ENCODE measurements around the gene JMJD7.
A peak's percentile ranks its signal among the peaks of the same experiment; 100 is the strongest.

Gene JMJD7

DNA sequence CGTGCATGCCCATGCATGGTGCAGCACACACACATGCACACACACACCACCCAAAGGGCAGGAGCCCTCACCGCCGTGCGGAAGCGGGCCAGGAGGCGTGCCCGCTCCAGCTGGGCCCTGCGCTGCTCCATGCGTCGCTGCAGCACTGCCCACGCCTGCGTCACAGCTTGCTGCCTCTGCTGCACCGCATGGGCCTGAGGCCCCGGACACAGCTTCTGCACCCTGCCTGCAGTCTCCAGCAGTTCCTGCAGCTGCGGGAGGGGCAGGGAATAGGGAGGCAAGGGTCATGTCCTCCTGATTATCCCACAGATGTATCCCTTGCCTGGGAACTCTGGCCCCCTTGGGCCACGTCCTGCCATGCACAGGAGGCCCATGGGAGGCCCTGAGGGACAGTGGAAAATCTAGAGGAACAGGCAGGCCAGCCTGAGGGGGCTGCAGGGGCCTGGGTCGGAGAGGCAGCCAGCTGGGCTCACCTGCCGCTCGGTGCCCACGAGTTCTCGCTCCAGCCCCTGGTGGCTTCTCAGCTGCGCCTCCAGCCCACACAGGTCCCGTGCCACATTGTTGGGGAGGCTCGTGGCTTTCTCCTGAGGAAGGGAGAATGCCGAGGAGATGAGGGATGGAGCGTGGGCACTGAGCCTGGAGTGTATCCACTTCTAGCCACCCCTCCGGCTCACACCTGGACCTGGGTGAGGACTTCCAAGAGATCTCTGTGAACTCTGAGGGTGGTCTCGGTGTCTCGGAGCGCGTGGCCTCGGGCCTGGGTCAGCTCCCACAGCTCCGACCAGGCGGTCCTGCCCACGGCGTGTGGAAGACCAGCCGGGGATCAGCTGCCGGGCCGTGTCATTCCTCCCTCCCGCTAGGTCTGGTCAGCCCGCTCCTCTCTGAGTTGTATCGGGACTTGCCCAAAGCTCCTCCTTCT, 42.1 kb downstream of the JMJD7 start:
- DNase-seq = no peak

DNA sequence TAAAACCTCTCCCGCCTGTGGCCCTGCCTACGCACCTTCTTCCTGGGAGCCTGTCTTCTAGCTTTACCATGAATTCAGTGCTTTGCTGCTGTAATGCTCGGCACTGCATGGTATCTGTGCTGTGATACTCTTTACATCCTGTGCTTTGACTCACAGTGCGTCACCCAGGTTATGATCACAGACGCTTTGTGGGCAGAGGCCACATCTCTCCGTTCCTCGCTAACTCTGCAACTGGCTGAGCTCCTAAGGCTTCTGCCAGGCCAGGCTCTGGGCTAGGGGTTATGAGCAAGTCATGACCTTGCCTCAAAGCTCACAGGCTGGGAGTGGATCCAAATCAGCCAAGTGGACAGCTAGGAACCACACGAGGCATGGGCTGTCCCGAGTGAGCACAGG, 42.8 kb downstream of the JMJD7 start:
- no peak for DNase-seq

DNA sequence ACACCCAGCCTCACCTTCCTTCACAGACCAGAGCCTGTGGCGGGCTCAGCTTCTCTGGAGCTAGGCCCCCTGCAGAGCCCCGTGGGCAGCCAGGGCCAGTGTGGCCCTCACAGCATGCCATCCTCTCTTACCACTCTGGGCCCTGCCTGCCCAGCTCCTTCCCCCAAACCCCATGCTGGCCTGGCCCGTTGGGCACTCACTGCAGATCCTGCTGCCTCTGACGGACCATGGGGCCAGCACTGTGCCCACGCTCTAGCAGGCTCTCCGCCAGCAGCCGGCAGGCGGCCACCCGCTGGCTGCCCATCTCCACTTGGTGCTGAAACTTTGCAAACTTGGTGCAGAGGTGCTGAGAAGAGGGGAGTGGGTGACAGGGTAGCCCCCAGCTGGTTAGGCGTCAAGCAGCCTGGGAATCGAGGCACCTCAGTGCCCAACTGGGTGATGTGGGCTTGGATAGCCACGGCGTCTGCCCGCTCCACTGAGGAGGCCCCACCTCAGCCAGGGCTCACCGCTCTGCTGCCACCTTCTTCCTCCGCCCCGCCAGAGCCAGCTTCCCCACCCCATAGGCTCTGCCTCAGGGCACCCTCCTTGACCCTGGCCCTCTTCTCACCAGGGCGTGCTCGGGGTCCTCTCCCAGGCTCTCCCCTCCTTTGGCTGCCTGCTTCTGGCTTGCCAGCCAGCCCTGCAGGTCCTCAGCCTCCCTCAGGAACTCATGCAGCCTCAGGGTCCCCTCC, 43.4 kb downstream of the JMJD7 start:
- no peak for DNase-seq

DNA sequence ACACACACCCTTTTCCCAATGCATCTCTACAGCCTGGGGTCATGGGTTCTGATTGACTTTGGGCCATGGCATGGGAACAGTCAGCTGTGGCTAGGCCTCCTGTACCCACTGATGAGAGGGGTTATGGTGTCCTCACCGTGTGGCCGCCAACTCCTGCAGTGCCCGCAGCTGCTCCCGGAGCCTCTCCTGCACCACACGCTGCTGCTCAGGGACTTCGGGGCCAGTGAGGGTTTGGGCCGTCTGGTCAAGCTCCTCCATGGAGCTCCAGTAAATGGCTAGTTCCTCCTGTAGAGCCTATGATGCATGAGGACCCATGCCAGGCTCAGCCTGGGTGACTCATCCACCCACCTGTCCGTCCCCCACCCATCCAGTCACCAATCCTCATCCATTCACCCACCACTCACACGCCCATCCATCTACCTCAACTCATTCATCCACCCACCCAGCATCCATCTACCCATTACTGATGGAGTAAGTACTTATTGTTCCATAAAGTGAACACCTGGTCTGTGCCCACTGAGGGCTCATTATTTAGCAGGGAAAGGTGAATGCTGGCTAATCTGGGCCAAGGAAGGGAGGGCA, 44.4 kb downstream of the JMJD7 start:
- no peak for DNase-seq

DNA sequence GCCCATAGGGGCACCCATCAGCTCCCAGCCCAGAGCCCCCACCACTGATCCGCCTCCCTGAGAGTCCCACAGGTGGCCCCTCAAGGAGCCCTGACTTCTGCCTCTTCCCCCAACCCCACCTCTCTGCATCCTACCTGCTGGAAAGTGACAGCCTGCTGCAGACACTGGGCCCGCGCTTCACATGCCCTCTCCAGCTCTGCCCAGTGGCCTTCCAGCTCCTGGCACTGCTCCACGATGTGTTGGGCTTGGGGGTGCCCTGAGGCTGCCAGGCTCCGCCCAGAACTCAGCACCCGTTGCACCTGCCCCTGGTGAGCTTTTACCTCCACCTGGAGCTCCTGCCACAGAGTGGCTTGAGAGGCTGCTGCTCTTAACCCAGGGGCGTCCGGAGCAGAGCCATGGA, 45.8 kb downstream of the JMJD7 start:
- DNase-seq = peak; percentile 28

DNA sequence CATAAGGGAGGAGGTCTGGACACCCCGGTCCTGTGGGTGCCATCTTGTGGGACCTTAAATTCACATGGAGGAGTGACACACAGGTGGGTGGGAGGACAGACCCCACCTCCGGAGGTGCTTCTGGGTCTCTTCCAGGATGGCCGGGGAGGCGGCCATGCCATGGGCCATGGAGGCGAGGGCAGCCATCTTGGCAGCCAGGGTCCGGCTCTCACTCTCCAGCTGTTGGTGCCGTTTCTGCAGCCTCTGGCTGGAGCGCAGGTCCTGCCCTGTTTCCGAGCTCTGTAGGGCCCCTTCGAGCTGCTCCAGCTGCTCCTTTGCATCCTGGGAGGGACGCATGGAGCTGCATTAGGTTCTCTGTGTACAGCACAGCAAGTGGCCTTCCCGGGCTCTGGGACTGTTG, 46.8 kb downstream of the JMJD7 start:
- DNase-seq = no peak

DNA sequence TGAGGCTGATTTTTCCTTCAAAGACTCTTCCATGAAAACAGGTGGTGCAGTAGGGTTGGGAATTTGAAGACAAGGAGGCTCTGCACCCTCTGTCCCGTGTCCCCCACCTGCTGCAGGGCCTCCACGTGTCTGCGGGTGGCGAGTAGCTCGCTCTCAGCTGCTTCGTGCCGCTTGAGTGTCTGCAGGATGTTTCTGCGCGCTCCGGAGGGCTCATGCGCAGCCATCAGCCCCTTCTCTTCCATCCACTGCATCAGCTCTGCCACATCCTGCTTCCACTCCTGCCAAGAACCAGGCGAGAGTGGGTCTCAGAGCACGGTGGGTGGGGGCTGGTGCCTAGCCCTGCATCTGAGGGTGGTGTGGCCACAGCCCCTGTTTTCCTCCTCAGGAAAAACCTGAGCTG, 48.1 kb downstream of the JMJD7 start:
- DNase-seq = no peak

DNA sequence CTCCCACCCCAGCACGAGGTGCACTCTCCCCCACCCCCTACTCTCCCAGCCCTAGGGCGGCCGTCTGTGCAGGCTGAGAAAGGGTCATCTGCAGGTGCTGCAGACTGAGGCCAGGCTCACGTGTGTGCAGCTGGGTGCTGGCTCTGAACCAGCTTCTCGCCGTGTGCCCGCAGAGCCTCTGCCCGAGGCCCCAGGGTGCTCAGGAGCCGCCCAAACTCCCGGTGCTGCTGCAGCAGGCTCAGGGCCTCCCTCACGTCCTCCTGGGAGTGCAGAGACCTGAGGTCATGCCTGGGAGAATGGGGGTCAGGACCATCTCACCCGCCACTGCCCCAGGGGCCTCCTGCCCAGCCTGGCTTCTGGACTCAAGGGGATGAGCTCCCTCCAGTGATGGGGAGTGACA, 48.8 kb downstream of the JMJD7 start:
- DNase-seq = no peak

DNA sequence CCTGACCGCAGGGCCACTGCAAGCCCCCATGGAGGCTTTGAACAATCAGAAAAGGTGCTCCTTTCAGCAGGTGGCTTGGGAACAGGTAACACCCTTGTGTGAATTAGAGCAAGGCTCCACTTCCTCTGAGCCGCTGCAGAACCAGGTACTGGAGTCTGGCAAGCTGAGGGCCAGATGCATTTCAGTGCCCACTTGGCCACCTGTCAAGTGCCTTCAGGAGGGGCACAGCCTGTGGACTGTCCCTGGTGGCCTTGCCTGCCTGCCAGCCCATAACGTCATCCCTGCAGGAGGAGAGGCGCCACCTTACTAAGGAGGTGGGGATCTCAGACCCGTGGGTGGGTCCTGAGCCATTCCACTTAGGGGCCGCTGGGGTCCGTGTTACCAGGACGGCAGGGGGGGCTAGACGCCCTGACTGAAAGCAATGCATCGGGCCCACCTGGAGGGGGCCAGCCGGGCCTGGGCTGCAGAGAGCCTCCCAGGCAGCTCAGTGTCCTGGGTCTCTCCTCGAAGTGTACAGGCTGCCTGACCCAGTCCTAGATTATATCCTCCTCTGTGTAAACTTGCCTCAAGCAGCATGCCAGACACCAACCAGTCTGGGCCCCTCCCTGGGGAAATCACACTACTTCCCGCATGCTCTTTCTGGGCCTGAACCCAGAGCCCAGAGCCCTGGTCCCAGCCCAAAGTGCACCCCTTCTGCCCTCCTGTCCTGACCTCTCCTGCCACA, 49.9 kb downstream of the JMJD7 start:
- DNase-seq = no peak

DNA sequence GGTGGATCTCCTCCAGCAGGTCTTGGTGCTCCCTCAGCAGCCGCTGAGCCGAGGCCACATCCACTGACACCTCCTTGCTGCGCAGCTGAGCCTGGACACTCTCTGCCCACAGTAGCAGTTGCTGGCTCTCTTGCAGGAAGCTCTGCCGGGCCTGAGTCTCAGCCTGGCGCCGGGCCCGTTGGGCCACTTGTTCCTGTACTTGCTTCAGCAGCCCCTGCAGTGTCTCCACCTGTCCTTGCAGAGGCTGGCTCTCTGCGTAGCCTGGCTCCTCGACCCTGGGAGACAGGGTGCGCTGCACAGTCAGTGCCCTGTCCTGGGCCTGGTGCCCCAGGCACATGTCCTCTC, 50.4 kb downstream of the JMJD7 start:
- no peak for DNase-seq

DNA sequence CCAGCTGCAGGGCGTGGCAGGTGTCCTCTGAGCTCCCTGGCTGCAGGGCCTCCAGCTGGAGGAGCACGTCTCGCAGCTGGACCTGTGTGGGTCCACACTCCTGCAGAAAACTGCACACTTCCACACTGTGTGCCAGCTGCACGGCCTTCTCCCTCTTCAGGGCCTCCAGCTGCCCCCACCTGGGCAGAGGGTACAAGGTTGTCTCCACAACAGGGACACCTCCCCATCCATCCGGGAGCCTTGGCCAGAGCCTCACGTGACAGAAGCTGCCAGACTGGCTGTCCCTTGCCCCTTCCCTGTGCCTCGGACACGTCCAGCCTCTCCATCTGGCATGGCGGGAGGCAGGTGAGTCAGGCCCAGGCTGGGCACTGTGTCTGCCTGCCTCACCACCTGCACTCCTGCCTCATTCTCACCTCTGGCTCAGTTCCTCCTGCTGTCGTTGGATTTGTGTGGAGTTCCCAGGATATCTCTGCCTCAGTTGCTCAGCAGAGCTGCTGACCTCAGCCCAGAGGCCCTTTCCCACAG, 51.5 kb downstream of the JMJD7 start:
- no peak for DNase-seq

DNA sequence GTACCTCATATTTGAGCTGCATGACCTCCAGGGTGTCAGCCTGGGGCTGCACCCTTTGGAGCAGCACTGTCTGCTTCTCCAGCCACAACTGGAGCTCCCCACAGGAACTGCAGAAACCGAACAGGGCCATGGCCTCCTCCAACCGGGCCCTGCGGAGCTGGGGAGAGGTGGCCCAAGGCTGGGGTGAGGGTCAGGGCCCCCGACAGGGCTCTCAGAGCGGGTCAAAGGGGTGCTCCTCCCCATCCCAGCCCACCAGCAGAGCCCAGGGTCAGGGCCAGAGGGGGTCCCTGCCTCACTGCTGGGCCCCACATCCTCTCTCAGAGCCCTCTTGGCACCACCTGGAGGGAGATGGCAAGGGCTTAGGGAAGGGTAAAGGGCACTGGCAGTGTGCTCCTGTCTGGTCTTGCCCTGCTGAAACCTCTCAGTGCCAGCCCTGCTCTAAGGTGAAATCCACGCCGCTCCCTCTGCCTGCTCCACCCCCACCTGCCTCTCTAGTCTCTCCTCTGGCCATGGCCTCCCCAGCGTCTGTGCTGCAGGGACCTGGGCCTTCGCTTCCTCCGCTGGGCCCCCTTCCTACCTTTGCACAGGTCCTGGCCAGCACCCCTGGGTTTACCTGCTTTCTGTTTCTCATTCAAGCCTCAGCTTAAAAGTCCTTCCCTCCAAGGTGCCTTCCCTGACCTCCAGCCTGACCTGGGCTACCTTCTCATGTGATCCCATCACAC, 52.4 kb downstream of the JMJD7 start:
- no peak for DNase-seq

DNA sequence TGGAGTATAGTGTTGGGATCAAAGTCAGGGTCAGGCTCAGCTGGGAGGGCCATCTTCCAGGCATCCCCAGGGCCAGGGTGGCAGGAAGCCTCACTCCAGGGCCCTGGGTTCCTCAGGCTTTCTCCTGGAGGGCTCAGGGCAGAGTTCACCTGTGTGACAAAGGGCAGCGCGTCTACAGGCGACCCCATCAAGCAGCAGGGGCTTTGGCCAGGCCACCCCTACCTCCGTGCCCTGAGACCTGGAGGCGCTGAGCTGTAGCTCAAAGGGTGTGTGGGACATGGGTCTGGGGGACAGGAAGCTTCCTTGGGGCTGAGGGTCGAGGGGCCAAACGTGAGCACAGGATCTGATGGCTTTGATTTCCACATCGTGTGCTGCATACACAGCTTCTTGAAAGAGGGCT, 53.2 kb downstream of the JMJD7 start:
- DNase-seq = no peak

DNA sequence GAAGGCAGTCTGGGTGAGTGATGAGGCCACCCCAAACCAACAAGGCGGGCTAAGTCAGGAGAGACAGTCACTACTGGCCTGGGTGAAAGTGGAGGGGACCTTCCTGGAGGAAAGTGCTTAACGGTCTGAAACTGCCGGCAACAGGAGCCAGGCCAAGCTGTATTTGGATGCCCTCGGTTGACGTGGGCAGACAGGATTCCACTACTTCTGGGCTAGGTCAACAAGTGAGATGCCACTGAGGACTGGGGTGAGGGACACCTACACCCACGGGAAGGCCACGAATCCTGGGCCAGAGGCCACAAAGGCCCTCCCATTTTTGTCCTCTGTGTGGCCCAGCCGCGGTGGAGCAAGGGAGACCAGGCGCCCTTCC, 53.6 kb downstream of the JMJD7 start:
- DNase-seq = no peak

DNA sequence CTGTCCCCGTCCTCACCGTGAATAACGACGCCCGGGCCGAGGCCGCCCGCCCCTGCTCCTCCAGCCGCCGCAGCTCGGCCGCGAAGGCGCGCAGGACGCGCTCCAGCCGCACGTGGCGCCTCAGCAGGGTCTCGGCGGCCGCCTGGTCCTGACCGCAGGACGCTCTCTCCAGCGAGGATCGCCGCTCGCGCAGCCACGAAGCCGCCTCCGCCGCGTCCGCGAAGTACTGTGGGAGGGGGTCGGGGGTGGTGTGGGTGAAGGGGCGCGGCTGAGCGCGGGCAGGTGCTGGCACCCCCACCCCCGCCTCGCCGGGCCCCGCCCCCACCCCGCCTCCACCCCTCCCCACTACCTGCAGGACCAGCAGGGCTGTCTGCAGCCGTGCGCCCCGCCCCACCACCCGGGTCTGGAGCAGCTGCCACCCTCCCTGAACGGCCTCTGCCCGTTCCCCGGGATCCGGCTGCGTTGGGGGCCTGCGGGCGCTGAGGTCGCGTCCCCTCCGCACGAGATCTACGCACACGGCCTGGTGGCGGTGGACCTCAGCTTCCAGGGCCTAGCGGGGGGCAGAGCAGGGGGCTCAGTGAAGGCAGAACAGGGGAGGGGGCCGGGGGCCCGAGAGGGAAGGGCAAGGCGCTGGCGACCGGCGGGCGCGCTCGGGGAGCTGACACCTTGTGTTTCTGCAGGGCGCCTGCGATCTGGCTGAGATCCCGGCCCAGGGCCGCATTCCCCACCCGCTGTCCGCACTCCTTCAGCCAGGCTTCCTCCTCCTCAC, 54.2 kb downstream of the JMJD7 start:
- peak; percentile 71 for DNase-seq

DNA sequence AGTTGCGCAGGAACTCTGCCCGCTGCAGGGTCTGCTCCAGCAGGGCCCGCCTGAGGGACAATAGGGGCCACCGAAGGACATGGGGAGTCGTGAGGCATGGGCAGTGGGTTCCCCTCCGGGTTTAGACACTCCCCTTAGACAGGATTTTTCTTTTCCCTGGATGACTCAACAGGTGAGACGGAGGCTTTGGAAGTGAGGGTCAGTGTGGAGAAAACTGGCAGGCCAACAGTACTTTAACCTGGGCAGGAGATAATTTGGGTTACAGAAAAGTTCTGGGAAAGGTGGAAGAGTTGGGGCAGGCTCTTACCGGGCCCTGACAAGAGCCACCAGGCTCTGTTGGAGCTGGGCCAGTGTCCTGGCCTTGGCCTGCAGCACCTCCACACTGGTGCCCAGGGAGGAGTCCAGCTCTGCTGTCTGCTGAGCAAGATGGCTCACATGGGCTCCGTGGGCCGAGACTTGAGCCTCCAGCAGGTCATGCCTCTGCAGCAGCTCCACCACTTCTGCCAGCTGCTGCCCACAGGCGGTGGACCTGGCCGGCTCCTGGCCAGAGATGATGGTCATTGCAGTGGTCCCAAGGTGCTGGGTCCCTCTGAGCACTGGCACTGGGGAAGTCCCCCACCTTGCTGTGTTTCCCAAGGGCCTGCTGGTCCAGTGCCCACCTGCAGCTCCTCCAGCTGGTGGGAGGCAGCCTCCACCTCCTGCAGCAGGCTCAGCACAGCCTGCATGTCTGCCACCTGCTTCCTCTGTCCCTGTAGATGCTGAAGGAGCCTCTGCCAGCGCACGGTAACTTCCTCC, 55.0 kb downstream of the JMJD7 start:
- peak; percentile 32 for DNase-seq

DNA sequence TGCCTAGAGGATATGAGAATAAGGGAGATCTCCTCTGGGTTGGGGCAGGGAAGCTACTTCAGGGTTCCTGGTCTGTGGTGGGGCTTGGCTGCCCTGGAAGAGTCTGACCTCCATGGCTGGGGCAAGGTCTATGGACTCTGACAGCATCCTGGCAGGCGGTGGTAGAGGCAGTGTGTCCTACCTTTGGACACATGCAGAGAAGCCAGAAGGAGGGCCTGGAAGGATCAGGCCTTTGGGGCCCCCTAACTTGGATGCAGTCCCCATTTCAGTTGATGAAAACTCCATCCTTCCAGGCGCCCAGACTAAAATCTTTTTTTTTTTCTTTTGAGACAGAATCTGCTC, 55.6 kb downstream of the JMJD7 start:
- DNase-seq = no peak

DNA sequence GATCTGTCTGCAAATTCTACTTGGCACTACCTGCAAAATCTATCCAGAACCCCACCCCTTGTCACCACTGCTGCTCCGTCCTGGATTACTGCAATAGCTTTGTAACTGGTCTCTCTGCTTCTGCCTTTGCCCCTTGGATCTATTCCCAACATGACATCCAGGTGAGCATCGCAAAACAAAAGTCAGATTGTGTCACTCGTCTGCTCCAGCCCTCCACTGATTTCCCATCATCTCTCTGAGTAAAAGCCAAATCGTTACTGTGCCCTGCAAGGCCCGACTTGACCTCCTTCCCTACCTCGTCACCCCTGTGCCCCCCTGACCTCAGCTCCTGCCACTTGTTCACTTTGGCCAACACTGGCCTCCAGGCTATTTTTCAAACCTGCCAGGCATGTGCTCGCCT, 56.6 kb downstream of the JMJD7 start:
- no peak for DNase-seq

DNA sequence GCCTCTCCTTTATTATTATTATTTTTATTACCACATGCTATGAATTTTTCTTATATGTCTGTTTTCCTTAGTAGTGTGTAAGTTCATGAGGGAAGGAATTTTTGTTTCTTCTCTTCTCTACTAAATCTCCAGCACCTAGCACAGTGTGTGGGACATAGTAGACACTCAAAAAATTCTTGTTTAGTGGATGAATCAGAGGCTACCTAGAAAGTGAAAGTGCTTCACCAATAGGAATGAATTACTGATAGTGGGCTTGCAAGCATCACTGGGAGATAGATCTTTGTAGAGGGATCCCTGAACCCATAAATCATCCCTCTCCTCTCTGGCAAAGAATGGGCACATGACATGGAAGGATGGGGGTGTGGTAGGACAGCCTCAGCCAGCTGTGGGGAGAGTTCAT, 57.4 kb downstream of the JMJD7 start:
- no peak for DNase-seq

DNA sequence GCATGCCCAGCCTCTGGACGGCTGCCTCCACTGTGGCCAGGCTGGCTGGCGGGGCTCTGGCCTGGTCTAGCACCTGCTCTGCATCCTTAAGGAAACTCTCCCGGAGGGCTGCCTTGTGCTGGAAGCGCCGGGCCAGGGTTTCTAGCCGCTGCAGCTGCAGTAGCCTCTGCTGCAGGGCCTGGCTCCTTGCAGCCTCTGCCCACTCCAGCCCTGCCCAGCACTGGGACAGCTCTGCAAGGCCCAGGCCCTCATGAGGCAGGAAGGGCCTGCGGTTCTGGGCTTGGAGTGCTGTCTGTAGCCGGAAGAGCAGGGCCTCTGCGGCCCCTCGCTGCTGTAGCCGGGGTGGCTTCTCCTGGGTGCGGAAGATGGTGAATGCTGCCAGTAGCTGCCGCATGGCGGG, 57.9 kb downstream of the JMJD7 start:
- DNase-seq = no peak

DNA sequence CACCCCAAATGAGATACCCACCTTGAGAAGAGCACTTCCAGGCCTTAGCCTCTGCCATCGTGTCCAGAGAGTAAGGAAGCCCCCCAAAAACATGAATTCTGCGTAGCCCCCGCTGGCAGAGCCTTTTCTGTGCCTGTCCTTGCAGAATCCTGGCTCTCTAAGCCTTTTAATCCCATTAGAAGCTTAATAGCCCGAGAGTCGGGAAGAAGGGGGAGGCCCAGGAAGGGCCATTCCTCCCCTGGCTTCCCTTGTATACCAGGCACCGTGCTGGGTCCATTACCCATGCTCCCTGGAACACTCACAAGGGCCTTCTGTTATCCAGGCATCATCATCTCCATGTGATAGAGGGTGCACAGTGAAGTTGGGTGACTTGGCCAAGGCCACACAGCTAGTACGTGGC, 58.8 kb downstream of the JMJD7 start:
- no peak for DNase-seq
